WTC11 (cell line): ENCODE results near the gene SPO11.

Experiments used
- ATF3 ChIP-seq: sonication (generic); formaldehyde crosslinking; conservative IDR thresholded peaks from 2 replicates; pipeline ENCODE4 v1.8.1; 2022; ENCODE audit warnings: mild to moderate bottlenecking, missing genetic modification reagents
- CTCF ChIP-seq: fragments of 200-600 bp; IDR thresholded peaks from 2 replicates; pipeline ENCODE4 v1.8.0; 2022; ENCODE audit warnings: antibody characterized with exemption
- E2F1 ChIP-seq: sonication (generic); formaldehyde crosslinking; IDR thresholded peaks from 2 replicates; pipeline ENCODE4 v1.8.0; 2022; ENCODE audit warnings: mild to moderate bottlenecking, missing genetic modification reagents
- STAT6 ChIP-seq: sonication (generic); formaldehyde crosslinking; conservative IDR thresholded peaks from 2 replicates; pipeline ENCODE4 v1.8.1; 2023; ENCODE audit warnings: mild to moderate bottlenecking, low read depth, missing genetic modification reagents, moderate library complexity
- ZNF138 ChIP-seq: sonication (generic); formaldehyde crosslinking; conservative IDR thresholded peaks from 2 replicates; pipeline ENCODE4 v1.8.1; 2022; ENCODE audit warnings: mild to moderate bottlenecking, moderate library complexity, missing genetic modification reagents
- ZNF425 ChIP-seq: fragments of 250-450 bp; sonication (Bioruptor Pico); conservative IDR thresholded peaks from 2 replicates; pipeline ENCODE4 v1.9.0; 2021; ENCODE audit warnings: mild to moderate bottlenecking

GRCh38 chr20:57313230-57313629 lies 16.4 kb upstream of the SPO11 start:
- TF ChIP-seq STAT6, result no peak
- TF ChIP-seq CTCF, result no peak
- no peak for TF ChIP-seq ATF3
- no peak for TF ChIP-seq ZNF138 (CRISPR knock-in tag)
- TF ChIP-seq E2F1 (CRISPR knock-in tag), result no peak
- no peak for TF ChIP-seq ZNF425 (CRISPR knock-in tag)
